HL-60/S4 treated with phorbol 12-myristate 13-acetate at 8.2 ng/mL for 4 days and 3 days (cell line): ENCODE results near the gene SDF2L1.

Source experiments
- in situ Hi-C: fragments of 300-500 bp; cut with MboI; formaldehyde crosslinking; loops from 2 replicates; pipeline ENCODE4 v1.15.0; 2022; ENCODE audit warnings: low sequenced_read_pairs

Gene SDF2L1

GRCh38 chr22:21622011-21622918, 19.8 kb upstream of the SDF2L1 start:
- in situ Hi-C loops, result no loop called here

GRCh38 chr22:21622919-21623647, 19.0 kb upstream of the SDF2L1 start:
- in situ Hi-C loops, result no loop called here

- in situ Hi-C loops, result no loop called here
Observed at GRCh38 chr22:21623648-21623970, 18.5 kb upstream of the SDF2L1 start.

GRCh38 chr22:21624120-21624879, 17.8 kb upstream of the SDF2L1 start:
- in situ Hi-C loops, result no loop called here

GRCh38 chr22:21624880-21625791, 17.0 kb upstream of the SDF2L1 start:
- in situ Hi-C loops, result no loop called here

GRCh38 chr22:21626073-21626734, 15.9 kb upstream of the SDF2L1 start:
- in situ Hi-C loops, result no loop called here

GRCh38 chr22:21626735-21627469, 15.2 kb upstream of the SDF2L1 start:
- in situ Hi-C loops, result no loop called here

GRCh38 chr22:21628386-21629254, 13.5 kb upstream of the SDF2L1 start:
- in situ Hi-C loops, result no loop called here

GRCh38 chr22:21629255-21630149, 12.6 kb upstream of the SDF2L1 start, which contains the start of gene YDJC:
YDJC (minus strand) TSS chr22:21630022; CDS start chr22:21630014, 8 bp downstream.
- in situ Hi-C loops, result no loop called here

GRCh38 chr22:21631025-21631424, 11.1 kb upstream of the SDF2L1 start:
- in situ Hi-C loops, result no loop called here

- in situ Hi-C loops, result no loop called here
Observed at GRCh38 chr22:21632237-21632895, 9.7 kb upstream of the SDF2L1 start, which contains the start of gene CCDC116. CCDC116 (plus strand) TSS chr22:21632760; CDS start chr22:21633182, 422 bp downstream.

GRCh38 chr22:21632931-21633330, 9.2 kb upstream of the SDF2L1 start:
- in situ Hi-C loops, result no loop called here

GRCh38 chr22:21633481-21633880, 8.6 kb upstream of the SDF2L1 start:
- in situ Hi-C loops, result no loop called here

- in situ Hi-C loops, result no loop called here
Observed at GRCh38 chr22:21634081-21634480, 8.0 kb upstream of the SDF2L1 start.

GRCh38 chr22:21634844-21635243, 7.3 kb upstream of the SDF2L1 start:
- in situ Hi-C loops, result no loop called here

GRCh38 chr22:21635771-21636510, 6.2 kb upstream of the SDF2L1 start:
- in situ Hi-C loops, result no loop called here
